ENCODE results near the gene GRAMD1C.

Gene GRAMD1C

GRCh38 chr3:113838631-113839209, at the start of gene GRAMD1C:
TSS of gene GRAMD1C (plus strand) at chr3:113838788. CDS start at chr3:113838910, 122 bp downstream.
- no peaks in the 10 kb centered on the region for H3K27me3 ChIP-seq (ENCODE audit: control insufficient read depth, insufficient read depth, low read length)
- H3K36me3 ChIP-seq (ENCODE audit: control insufficient read depth, insufficient read depth, low read length): no peaks in the 10 kb centered on the region
- peak within 1 kb of the TSS; percentile 81 for H3K4me3 ChIP-seq (ENCODE audit: low read length)
- no peak within 1 kb of the TSS for H3K9ac ChIP-seq (ENCODE audit: low read length)
- no peaks in the 10 kb centered on the region for H3K4me1 ChIP-seq (ENCODE audit: control insufficient read depth, insufficient read depth, low read length)
- H3K27ac ChIP-seq (ENCODE audit: low read depth, low read length): no peak within 1 kb of the TSS

DNA sequence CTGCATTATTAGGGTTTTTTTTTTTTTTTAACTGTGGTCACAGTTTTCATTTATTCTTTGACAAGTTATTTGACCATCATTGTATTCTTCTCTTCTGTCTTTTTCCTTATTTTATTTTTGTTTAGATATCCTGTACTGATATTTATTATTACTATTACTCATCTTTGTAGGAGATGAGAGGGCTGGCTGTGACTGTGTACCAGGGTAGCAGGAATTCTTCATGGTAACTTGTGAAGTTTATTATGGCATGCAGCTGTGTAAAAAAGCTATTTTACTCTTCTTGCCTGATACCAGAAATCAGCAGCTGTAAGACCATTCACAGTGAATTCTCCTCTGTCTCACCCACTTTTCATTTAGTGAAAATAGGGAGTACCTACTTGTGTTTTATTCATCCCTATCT, 47.2 kb upstream of the GRAMD1C start:
- Histone ChIP-seq H3K36me3 (ENCODE audit: control insufficient read depth, insufficient read depth, low read length) (peaks cover 8% of the 10 kb centered on the region), H3K4me1 (ENCODE audit: control insufficient read depth, insufficient read depth, low read length) (no peaks in the 10 kb centered on the region), H3K4me3 (ENCODE audit: low read length) (no peak overlapping the region), H3K27ac (ENCODE audit: low read depth, low read length) (no peak overlapping the region), H3K27me3 (ENCODE audit: control insufficient read depth, insufficient read depth, low read length) (no peaks in the 10 kb centered on the region), H3K9ac (ENCODE audit: low read length) (no peak overlapping the region)

- Histone ChIP-seq H3K4me3 (ENCODE audit: low read length) (no peak overlapping the region), H3K36me3 (ENCODE audit: control insufficient read depth, insufficient read depth, low read length) (peaks cover 10% of the 10 kb centered on the region), H3K27me3 (ENCODE audit: control insufficient read depth, insufficient read depth, low read length) (no peaks in the 10 kb centered on the region), H3K9ac (ENCODE audit: low read length) (no peak overlapping the region), H3K4me1 (ENCODE audit: control insufficient read depth, insufficient read depth, low read length) (no peaks in the 10 kb centered on the region), H3K27ac (ENCODE audit: low read depth, low read length) (no peak overlapping the region)
Measured at GRCh38 chr3:113794526-113794925, 44.1 kb upstream of the GRAMD1C start.

DNA sequence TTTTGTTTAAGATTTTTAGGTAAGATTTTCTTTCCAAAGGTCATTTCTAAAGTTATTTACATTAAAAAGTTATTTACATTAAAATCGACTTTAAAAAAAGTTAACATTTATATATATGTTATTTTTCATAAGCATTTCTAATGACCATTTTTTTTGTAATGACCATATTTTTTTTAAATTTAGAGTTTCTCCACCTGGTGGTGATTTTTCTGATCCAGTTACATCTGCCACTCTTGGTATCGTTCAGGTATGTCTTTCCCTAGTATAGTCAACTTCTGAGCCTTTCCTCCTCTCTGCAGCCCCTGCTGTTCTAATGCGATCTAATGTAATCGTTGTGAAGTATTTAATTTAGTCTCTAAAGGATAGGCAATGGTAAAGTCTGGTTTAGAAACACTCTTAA, 42.9 kb upstream of the GRAMD1C start:
- H3K27me3 ChIP-seq (ENCODE audit: control insufficient read depth, insufficient read depth, low read length): no peaks in the 10 kb centered on the region
- H3K9ac ChIP-seq (ENCODE audit: low read length): no peak overlapping the region
- no peak overlapping the region for H3K4me3 ChIP-seq (ENCODE audit: low read length)
- peaks cover 10% of the 10 kb centered on the region for H3K36me3 ChIP-seq (ENCODE audit: control insufficient read depth, insufficient read depth, low read length)
- H3K27ac ChIP-seq (ENCODE audit: low read depth, low read length): no peak overlapping the region
- H3K4me1 ChIP-seq (ENCODE audit: control insufficient read depth, insufficient read depth, low read length): no peaks in the 10 kb centered on the region

- H3K4me1 ChIP-seq (ENCODE audit: control insufficient read depth, insufficient read depth, low read length): no peaks in the 10 kb centered on the region
- peaks cover 10% of the 10 kb centered on the region for H3K36me3 ChIP-seq (ENCODE audit: control insufficient read depth, insufficient read depth, low read length)
- H3K4me3 ChIP-seq (ENCODE audit: low read length): no peak overlapping the region
- no peaks in the 10 kb centered on the region for H3K27me3 ChIP-seq (ENCODE audit: control insufficient read depth, insufficient read depth, low read length)
- H3K9ac ChIP-seq (ENCODE audit: low read length): no peak overlapping the region
- H3K27ac ChIP-seq (ENCODE audit: low read depth, low read length): no peak overlapping the region
Measured at GRCh38 chr3:113802795-113803455, 35.7 kb upstream of the GRAMD1C start.

- Histone ChIP-seq H3K9ac (ENCODE audit: low read length) (no peak overlapping the region), H3K27ac (ENCODE audit: low read depth, low read length) (no peak overlapping the region), H3K4me3 (ENCODE audit: low read length) (no peak overlapping the region), H3K4me1 (ENCODE audit: control insufficient read depth, insufficient read depth, low read length) (no peaks in the 10 kb centered on the region), H3K27me3 (ENCODE audit: control insufficient read depth, insufficient read depth, low read length) (no peaks in the 10 kb centered on the region), H3K36me3 (ENCODE audit: control insufficient read depth, insufficient read depth, low read length) (peaks cover 6% of the 10 kb centered on the region)
Measured at GRCh38 chr3:113804661-113805060, 33.9 kb upstream of the GRAMD1C start.

DNA sequence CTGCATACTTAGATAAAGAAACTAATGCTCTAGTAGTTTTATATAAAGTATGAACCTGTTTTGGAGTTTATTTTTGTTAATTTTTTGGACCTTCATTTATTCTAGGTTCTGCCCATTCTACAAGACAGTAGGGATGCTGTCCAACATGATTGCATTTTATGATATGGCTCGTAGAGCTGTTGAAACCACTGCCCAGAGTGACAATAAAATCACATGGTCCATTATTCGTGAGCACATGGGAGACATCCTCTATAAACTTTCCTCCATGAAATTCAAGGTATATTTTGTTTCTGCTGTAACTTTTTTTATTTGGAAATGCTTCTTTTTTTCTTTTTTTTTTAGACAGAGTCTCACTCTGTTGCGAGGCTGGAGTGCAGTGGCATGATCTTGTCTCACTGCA, 33.3 kb upstream of the GRAMD1C start:
- no peak overlapping the region for H3K9ac ChIP-seq (ENCODE audit: low read length)
- H3K27me3 ChIP-seq (ENCODE audit: control insufficient read depth, insufficient read depth, low read length): no peaks in the 10 kb centered on the region
- H3K4me3 ChIP-seq (ENCODE audit: low read length): no peak overlapping the region
- peaks cover 6% of the 10 kb centered on the region for H3K36me3 ChIP-seq (ENCODE audit: control insufficient read depth, insufficient read depth, low read length)
- H3K4me1 ChIP-seq (ENCODE audit: control insufficient read depth, insufficient read depth, low read length): no peaks in the 10 kb centered on the region
- H3K27ac ChIP-seq (ENCODE audit: low read depth, low read length): no peak overlapping the region

GRCh38 chr3:113812854-113813253, 25.7 kb upstream of the GRAMD1C start:
- H3K27me3 ChIP-seq (ENCODE audit: control insufficient read depth, insufficient read depth, low read length): no peaks in the 10 kb centered on the region
- no peaks in the 10 kb centered on the region for H3K4me1 ChIP-seq (ENCODE audit: control insufficient read depth, insufficient read depth, low read length)
- H3K36me3 ChIP-seq (ENCODE audit: control insufficient read depth, insufficient read depth, low read length): no peaks in the 10 kb centered on the region

DNA sequence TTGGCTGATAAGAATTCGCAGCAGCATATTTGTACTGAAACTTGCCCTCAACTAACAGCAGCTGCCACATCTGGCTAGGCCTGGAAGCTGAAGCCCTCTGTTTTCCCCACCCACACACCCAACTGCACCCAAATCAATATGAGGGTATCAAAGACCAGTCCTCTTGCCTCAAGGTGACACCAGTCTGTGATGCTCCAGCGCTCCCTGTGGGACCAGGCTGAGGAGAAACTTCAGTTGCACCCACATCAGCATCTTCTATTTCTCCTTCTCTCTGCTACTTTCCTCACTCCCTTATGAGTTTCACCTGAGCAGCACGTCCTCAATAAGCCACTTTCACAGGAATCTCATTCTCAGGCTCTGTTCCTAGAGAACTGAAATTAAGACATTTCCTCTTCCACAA, 18.7 kb upstream of the GRAMD1C start:
- Histone ChIP-seq H3K4me3 (ENCODE audit: low read length) (no peak overlapping the region), H3K27ac (ENCODE audit: low read depth, low read length) (no peak overlapping the region), H3K9ac (ENCODE audit: low read length) (no peak overlapping the region), H3K36me3 (ENCODE audit: control insufficient read depth, insufficient read depth, low read length) (no peaks in the 10 kb centered on the region), H3K27me3 (ENCODE audit: control insufficient read depth, insufficient read depth, low read length) (no peaks in the 10 kb centered on the region), H3K4me1 (ENCODE audit: control insufficient read depth, insufficient read depth, low read length) (no peaks in the 10 kb centered on the region)

More at GRCh38 chr3:113812854-113813253, 25.7 kb upstream of the GRAMD1C start:
- Histone ChIP-seq H3K4me3 (ENCODE audit: low read length) (no peak overlapping the region), H3K27ac (ENCODE audit: low read depth, low read length) (no peak overlapping the region), H3K9ac (ENCODE audit: low read length) (no peak overlapping the region)

DNA sequence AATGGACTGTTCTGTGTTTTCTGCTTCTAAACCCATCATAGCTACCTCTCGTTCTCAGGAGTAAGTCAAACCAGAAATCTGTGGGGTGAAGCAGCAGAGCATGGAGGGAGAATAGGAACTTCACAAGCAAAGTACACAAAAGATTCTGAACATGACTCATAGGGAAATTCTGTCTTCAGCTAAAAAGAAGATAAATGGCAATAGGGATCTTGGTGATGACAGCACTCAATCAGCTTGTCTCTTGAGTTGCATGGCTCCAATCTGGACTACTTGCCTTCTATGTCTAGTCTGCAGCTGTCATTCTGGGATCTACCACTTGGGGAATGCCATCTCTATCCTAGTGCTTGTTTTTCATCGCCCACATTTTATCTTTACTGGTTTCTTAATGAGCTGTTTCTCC, 13.5 kb upstream of the GRAMD1C start:
- no peaks in the 10 kb centered on the region for H3K4me1 ChIP-seq (ENCODE audit: control insufficient read depth, insufficient read depth, low read length)
- no peaks in the 10 kb centered on the region for H3K27me3 ChIP-seq (ENCODE audit: control insufficient read depth, insufficient read depth, low read length)
- H3K4me3 ChIP-seq (ENCODE audit: low read length): no peak overlapping the region
- no peak overlapping the region for H3K27ac ChIP-seq (ENCODE audit: low read depth, low read length)
- H3K36me3 ChIP-seq (ENCODE audit: control insufficient read depth, insufficient read depth, low read length): no peaks in the 10 kb centered on the region
- no peak overlapping the region for H3K9ac ChIP-seq (ENCODE audit: low read length)

DNA sequence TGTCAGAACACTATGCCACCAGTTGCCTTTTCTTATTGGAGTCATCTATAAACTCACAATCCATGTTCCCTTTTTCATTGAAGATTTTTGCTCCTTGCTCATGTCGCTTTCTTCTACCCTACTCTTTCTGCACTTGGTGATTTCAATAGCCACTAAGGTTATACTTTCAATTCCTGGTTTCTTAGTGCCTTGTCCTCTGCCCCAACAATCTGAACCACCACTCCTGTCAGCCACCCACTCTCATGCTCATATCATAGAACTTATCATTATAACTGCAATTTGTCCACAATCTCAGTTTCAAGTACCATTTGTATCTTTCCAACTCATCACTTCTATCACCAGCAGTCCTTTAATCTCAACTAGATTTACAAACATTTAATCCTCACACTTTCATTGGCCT, 10.0 kb upstream of the GRAMD1C start:
- H3K4me1 ChIP-seq (ENCODE audit: control insufficient read depth, insufficient read depth, low read length): no peaks in the 10 kb centered on the region
- no peaks in the 10 kb centered on the region for H3K27me3 ChIP-seq (ENCODE audit: control insufficient read depth, insufficient read depth, low read length)
- H3K27ac ChIP-seq (ENCODE audit: low read depth, low read length): no peak overlapping the region
- no peak overlapping the region for H3K4me3 ChIP-seq (ENCODE audit: low read length)
- no peak overlapping the region for H3K9ac ChIP-seq (ENCODE audit: low read length)
- H3K36me3 ChIP-seq (ENCODE audit: control insufficient read depth, insufficient read depth, low read length): no peaks in the 10 kb centered on the region

GRCh38 chr3:113829576-113830354, 8.8 kb upstream of the GRAMD1C start:
- H3K36me3 ChIP-seq (ENCODE audit: control insufficient read depth, insufficient read depth, low read length): no peaks in the 10 kb centered on the region
- H3K27me3 ChIP-seq (ENCODE audit: control insufficient read depth, insufficient read depth, low read length): no peaks in the 10 kb centered on the region
- no peak overlapping the region for H3K4me3 ChIP-seq (ENCODE audit: low read length)
- H3K27ac ChIP-seq (ENCODE audit: low read depth, low read length): no peak overlapping the region
- no peaks in the 10 kb centered on the region for H3K4me1 ChIP-seq (ENCODE audit: control insufficient read depth, insufficient read depth, low read length)
- H3K9ac ChIP-seq (ENCODE audit: low read length): no peak overlapping the region

DNA sequence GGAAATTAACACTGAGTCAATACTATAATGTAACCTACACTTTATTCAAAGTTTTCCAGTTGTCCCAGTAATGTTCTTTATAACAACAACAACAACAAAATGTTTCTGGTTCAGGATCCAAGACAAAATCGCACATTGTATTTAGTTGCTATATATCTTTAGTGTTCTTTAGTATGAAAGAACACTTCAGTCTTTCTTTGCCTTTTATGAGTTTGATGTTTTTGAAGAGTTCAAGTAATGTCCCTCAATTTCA, 7.6 kb upstream of the GRAMD1C start:
- no peak overlapping the region for H3K4me3 ChIP-seq (ENCODE audit: low read length)
- H3K36me3 ChIP-seq (ENCODE audit: control insufficient read depth, insufficient read depth, low read length): no peaks in the 10 kb centered on the region
- no peak overlapping the region for H3K27ac ChIP-seq (ENCODE audit: low read depth, low read length)
- no peaks in the 10 kb centered on the region for H3K27me3 ChIP-seq (ENCODE audit: control insufficient read depth, insufficient read depth, low read length)
- H3K4me1 ChIP-seq (ENCODE audit: control insufficient read depth, insufficient read depth, low read length): no peaks in the 10 kb centered on the region
- H3K9ac ChIP-seq (ENCODE audit: low read length): no peak overlapping the region

Measured in rectal smooth muscle tissue (tissue), 1 donor.